Measurements from ENCODE around the gene FSD2.
"Not testable (repeated sequence)": the region's sequence is repeated elsewhere in the genome, so short reads cannot be mapped to it uniquely, and the experiment has no call there.

Gene FSD2

GRCh38 chr15:82715003-82715402 lies 90.9 kb downstream of the FSD2 start:
- no peak for DNase-seq

GRCh38 chr15:82714016-82714415 lies 91.9 kb downstream of the FSD2 start:
- no peak for DNase-seq

- DNase-seq: no peak
These were observed 93.8 kb downstream of the FSD2 start for GRCh38 chr15:82712036-82712435.

GRCh38 chr15:82710926-82711490 lies 94.9 kb downstream of the FSD2 start:
- no peak for DNase-seq

- DNase-seq: no peak
These were observed 95.7 kb downstream of the FSD2 start for GRCh38 chr15:82710208-82710555.

- peak; percentile 19 for DNase-seq
These were observed 96.3 kb downstream of the FSD2 start, which contains the start of gene AP3B2 for GRCh38 chr15:82709421-82710207. TSS of gene AP3B2 (minus strand) at chr15:82709875. CDS start at chr15:82709706, 169 bp downstream.

- DNase-seq: no peak
These were observed 96.8 kb downstream of the FSD2 start for GRCh38 chr15:82709081-82709420.

- not testable (repeated sequence) for DNase-seq
These were observed 100.0 kb downstream of the FSD2 start for GRCh38 chr15:82705856-82706255.
